ENCODE data around the gene GNE. TPM values are rescaled to one million over a fixed set of nuclear protein-coding genes. Genes with fewer than 3 reads are reported as not detected.

The GNE gene
- total RNA-seq, 1 experiment from 2014 or later: 4.6 TPM

DNA sequence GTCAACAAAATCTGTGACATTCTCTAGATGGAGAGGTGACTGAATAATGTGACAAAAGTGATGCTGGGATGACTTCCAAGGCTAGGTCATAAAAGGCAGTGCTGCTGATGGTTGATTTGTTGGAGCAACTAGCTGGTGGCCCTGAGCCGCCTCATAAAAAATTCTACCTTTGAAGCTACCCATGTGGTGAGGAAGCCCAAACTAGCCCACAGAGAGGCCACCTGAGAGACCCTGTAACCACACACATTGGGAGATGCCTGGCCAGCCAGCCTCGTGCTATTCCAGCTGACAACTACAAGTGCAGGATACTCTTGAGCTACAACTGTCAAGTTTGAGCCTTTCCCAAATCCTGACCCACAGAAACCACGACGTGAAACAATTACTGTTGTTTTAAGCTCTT, 44.9 kb downstream of the GNE start (continued):
- TF ChIP-seq, protein P1, sequence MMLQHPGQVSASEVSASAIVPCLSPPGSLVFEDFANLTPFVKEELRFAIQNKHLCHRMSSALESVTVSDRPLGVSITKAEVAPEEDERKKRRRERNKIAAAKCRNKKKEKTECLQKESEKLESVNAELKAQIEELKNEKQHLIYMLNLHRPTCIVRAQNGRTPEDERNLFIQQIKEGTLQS (CRISPR knock-in tag; conservative IDR thresholded peaks at IDR 0.05): no peak
- TF ChIP-seq ZNF281 (CRISPR knock-in tag; IDR thresholded peaks at IDR 0.05) (no peak), RELA (CRISPR knock-in tag; IDR thresholded peaks at IDR 0.05; ENCODE audit: borderline replicate concordance) (no peak), NFE2L1 (CRISPR knock-in tag; IDR thresholded peaks at IDR 0.05) (no peak), ZNF317 (CRISPR knock-in tag; IDR thresholded peaks at IDR 0.05; ENCODE audit: borderline replicate concordance, low read depth) (no peak)
- TF ChIP-seq, protein P2, sequence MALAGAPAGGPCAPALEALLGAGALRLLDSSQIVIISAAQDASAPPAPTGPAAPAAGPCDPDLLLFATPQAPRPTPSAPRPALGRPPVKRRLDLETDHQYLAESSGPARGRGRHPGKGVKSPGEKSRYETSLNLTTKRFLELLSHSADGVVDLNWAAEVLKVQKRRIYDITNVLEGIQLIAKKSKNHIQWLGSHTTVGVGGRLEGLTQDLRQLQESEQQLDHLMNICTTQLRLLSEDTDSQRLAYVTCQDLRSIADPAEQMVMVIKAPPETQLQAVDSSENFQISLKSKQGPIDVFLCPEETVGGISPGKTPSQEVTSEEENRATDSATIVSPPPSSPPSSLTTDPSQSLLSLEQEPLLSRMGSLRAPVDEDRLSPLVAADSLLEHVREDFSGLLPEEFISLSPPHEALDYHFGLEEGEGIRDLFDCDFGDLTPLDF (CRISPR knock-in tag; IDR thresholded peaks at IDR 0.05): no peak
- TF ChIP-seq, protein P3, sequence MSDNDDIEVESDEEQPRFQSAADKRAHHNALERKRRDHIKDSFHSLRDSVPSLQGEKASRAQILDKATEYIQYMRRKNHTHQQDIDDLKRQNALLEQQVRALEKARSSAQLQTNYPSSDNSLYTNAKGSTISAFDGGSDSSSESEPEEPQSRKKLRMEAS (CRISPR knock-in tag; IDR thresholded peaks at IDR 0.05): no peak

- Mint-ChIP-seq H3K27me3 (ENCODE audit: low read depth) (no peaks in the 10 kb centered on the region), H3K4me3 (no peak overlapping the region), H3K36me3 (peaks cover 67% of the 10 kb centered on the region), H3K4me1 (no peaks in the 10 kb centered on the region), H3K27ac (peak overlapping the region; percentile 36; the same call in 1 of the 2 replicates), H3K9me3 (no peaks in the 10 kb centered on the region)
- ChIA-PET POLR2A (no interaction called here), CTCF (no interaction called here)
- no peak for ATAC-seq
- no peak for DNase-seq (ENCODE audit: low spot score)
- TF ChIP-seq, protein P4, sequence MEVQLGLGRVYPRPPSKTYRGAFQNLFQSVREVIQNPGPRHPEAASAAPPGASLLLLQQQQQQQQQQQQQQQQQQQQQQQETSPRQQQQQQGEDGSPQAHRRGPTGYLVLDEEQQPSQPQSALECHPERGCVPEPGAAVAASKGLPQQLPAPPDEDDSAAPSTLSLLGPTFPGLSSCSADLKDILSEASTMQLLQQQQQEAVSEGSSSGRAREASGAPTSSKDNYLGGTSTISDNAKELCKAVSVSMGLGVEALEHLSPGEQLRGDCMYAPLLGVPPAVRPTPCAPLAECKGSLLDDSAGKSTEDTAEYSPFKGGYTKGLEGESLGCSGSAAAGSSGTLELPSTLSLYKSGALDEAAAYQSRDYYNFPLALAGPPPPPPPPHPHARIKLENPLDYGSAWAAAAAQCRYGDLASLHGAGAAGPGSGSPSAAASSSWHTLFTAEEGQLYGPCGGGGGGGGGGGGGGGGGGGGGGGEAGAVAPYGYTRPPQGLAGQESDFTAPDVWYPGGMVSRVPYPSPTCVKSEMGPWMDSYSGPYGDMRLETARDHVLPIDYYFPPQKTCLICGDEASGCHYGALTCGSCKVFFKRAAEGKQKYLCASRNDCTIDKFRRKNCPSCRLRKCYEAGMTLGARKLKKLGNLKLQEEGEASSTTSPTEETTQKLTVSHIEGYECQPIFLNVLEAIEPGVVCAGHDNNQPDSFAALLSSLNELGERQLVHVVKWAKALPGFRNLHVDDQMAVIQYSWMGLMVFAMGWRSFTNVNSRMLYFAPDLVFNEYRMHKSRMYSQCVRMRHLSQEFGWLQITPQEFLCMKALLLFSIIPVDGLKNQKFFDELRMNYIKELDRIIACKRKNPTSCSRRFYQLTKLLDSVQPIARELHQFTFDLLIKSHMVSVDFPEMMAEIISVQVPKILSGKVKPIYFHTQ (CRISPR knock-in tag; IDR thresholded peaks at IDR 0.05): no peak
- TF ChIP-seq TP53 (CRISPR knock-in tag; IDR thresholded peaks at IDR 0.05): no peak
- TF ChIP-seq ZNF263 (CRISPR knock-in tag; IDR thresholded peaks at IDR 0.05; ENCODE audit: low read depth): no peak
- no peak for TF ChIP-seq ZNF317 (CRISPR knock-in tag; IDR thresholded peaks at IDR 0.05; ENCODE audit: borderline replicate concordance, low read depth)
- no peak for TF ChIP-seq NFYB (CRISPR knock-in tag; conservative IDR thresholded peaks at IDR 0.05; ENCODE audit: low read depth)
- TF ChIP-seq, protein P2 (CRISPR knock-in tag; IDR thresholded peaks at IDR 0.05): no peak
- no peak for TF ChIP-seq KAT7 (CRISPR knock-in tag; IDR thresholded peaks at IDR 0.05; ENCODE audit: borderline replicate concordance)
- no peak for TF ChIP-seq GABPB1 (CRISPR knock-in tag; IDR thresholded peaks at IDR 0.05)
- no peak for TF ChIP-seq ZNF532 (CRISPR knock-in tag; IDR thresholded peaks at IDR 0.05; ENCODE audit: borderline replicate concordance)
- no peak for TF ChIP-seq NFATC4 (CRISPR knock-in tag; IDR thresholded peaks at IDR 0.05)
- no peak for TF ChIP-seq ZSCAN18 (CRISPR knock-in tag; IDR thresholded peaks at IDR 0.05)
- TF ChIP-seq ZNF232 (CRISPR knock-in tag; IDR thresholded peaks at IDR 0.05): no peak
- TF ChIP-seq RORB (CRISPR knock-in tag; IDR thresholded peaks at IDR 0.05): no peak
- TF ChIP-seq PRRX2 (CRISPR knock-in tag; IDR thresholded peaks at IDR 0.05): no peak
- TF ChIP-seq OVOL2 (CRISPR knock-in tag; IDR thresholded peaks at IDR 0.05; ENCODE audit: borderline replicate concordance): no peak
- TF ChIP-seq, protein P1 (CRISPR knock-in tag; conservative IDR thresholded peaks at IDR 0.05): no peak
- TF ChIP-seq CREM (CRISPR knock-in tag; IDR thresholded peaks at IDR 0.05): no peak
- TF ChIP-seq ZNF416 (CRISPR knock-in tag; IDR thresholded peaks at IDR 0.05): no peak
Observed at GRCh38 chr9:36211510-36211909, 46.7 kb downstream of the GNE start.
